Measurements from ENCODE around the gene S100A12. TPM values are rescaled to one million over a fixed set of nuclear protein-coding genes. Genes with fewer than 3 reads are reported as not detected.
A peak's percentile ranks its signal among the peaks of the same experiment; 100 is the strongest.
"Not testable (repeated sequence)": the region's sequence is repeated elsewhere in the genome, so short reads cannot be mapped to it uniquely, and the experiment has no call there.

S100A12 gene
- total and polyA plus RNA-seq, 10 donors = 126 to 1,354 (median 265) TPM

DNA sequence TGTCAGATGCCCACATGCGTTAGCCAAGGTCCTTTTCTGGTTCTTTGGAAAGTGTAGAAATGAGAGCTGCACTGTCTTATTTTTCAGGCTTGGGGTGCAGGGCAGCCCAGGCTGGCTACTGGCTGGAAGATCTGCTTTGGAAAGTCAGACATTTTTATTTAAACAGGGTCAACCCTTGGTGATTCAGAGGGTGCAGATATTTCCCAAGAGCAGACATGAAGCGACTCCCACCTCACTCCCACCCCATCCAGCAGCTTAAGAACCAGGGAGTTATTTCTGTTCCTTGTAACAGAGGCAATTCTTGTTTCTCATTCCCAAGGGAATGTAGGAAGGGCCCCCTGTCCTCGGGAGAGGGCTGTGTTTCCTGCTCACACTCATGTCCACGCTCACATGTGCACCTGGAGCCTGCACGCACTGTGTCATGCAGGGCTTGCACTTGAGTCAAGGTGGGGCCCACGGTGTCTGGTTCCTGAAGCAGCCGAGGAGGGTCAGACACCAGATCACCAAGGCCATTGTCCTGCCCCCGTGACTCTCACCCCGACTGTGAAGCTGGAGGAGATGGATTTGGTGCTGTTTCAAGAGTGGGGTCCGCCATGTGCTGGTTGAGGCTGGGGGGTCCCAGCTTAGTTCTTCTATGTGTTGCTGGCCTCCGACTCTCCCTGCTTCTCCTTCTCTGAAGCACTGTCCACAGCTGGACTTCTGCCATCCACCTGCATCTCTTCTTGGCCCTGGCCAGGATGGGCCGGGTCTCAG lies 41.9 kb upstream of the S100A12 start:
- peaks cover 0 to 42% (median 0%) of the 10 kb centered on the region in 7 donors for H3K27me3 ChIP-seq (replicated peaks in 1 of 7)
- intact Hi-C loops (cut with DNase I; ENCODE audit: low total_unique reads) = no loop called here
- H3K4me1 ChIP-seq = no peaks in the 10 kb centered on the region
- no peak overlapping the region for H3K4me3 ChIP-seq
- no peak overlapping the region for H3K27ac ChIP-seq
- DNase-seq = no peak
- no peaks in the 10 kb centered on the region for H3K36me3 ChIP-seq
- H3K9me3 ChIP-seq = peaks cover 0 to 5% (median 0%) of the 10 kb centered on the region in 8 donors
- TF ChIP-seq POLR2A (IDR thresholded peaks at IDR 0.05) (no peak), POLR2AphosphoS5 (IDR thresholded peaks at IDR 0.05) (no peak)
- TF ChIP-seq, protein P1, sequence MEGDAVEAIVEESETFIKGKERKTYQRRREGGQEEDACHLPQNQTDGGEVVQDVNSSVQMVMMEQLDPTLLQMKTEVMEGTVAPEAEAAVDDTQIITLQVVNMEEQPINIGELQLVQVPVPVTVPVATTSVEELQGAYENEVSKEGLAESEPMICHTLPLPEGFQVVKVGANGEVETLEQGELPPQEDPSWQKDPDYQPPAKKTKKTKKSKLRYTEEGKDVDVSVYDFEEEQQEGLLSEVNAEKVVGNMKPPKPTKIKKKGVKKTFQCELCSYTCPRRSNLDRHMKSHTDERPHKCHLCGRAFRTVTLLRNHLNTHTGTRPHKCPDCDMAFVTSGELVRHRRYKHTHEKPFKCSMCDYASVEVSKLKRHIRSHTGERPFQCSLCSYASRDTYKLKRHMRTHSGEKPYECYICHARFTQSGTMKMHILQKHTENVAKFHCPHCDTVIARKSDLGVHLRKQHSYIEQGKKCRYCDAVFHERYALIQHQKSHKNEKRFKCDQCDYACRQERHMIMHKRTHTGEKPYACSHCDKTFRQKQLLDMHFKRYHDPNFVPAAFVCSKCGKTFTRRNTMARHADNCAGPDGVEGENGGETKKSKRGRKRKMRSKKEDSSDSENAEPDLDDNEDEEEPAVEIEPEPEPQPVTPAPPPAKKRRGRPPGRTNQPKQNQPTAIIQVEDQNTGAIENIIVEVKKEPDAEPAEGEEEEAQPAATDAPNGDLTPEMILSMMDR (IDR thresholded peaks at IDR 0.05 in 8 of 11, conservative IDR thresholded peaks at IDR 0.05 in 3 of 11) = no peak
- 73 to 86% (median 77%) methylated on average over 10 to 12 of the region's 12 CpGs for WGBS, 5 donors

DNA sequence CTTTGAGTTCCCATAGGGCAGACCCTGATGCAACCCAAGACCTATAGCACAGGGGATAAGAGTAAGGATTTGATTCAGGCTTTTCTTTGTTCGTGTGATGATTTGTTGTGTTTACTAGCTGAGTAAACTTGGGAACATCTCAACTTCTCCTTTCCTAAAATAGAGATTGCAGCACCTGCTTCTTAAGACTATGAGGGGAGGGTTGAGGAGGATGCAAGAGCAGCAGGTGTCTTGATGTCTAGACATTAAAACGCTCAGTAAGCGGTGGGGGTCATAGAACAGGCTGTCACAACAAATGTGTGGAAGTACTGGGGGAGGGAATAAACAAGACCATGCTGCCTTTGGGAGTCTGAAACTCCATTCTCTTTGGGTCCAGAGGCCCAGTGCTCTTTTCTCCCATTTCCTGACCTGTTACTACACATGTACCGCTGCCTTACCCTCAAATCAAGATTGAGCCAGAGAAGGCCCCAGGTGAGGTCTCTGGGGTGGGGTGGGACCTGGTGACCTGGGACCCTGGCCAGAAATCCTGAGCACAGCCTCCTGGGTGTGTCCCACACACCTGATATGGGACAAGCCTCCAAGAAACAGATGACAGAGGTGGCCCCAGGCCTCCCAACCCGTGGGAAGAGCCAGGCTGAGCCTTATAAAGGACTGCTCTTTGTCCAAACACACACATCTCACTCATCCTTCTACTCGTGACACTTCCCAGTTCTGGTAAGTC lies 40.6 kb upstream of the S100A12 start, which contains the start of gene S100A7A:
S100A7A (plus strand) TSS at position 671 of the 721 bp plus-strand sequence. CDS start 1,563 bp downstream, outside the sequence.
- Histone ChIP-seq H3K4me3 (no peak within 1 kb of the TSS), H3K27ac (no peak within 1 kb of the TSS), H3K36me3 (no peaks in the 10 kb centered on the region), H3K4me1 (no peaks in the 10 kb centered on the region), H3K9me3 (peaks cover 0 to 10% (median 3%) of the 10 kb centered on the region in 8 donors), H3K27me3 (replicated peaks in 1 of 7) (peaks cover 0 to 37% (median 0%) of the 10 kb centered on the region in 7 donors)
- TF ChIP-seq POLR2A (IDR thresholded peaks at IDR 0.05) (no peak), POLR2AphosphoS5 (IDR thresholded peaks at IDR 0.05) (no peak)
- TF ChIP-seq, protein P1 (IDR thresholded peaks at IDR 0.05 in 8 of 11, conservative IDR thresholded peaks at IDR 0.05 in 3 of 11) = no peak
- intact Hi-C loops (cut with DNase I; ENCODE audit: low total_unique reads) = no loop called here
- 60 to 73% (median 69%) methylated on average over 6 of the region's 6 CpGs for WGBS, 5 donors
- DNase-seq = no peak

DNA sequence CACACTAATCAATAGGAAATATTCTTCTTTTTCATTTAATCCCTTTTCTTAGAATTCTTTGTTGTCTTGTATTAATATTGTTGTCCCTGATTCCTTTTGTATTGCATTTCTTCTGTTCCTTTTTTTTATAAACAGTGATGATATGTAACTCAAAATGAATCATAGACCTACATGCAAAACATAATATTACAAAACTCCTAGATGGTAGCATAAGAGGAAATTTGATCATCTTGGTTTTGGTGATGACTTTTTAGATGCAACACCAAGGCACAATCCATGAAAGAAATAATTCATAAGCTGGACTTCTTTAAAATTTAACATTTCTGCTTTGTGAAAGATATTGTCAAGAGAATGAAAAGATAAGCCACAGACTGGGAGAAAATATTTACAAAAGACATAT lies 38.5 kb upstream of the S100A12 start:
- H3K4me3 ChIP-seq; DNase-seq; H3K27ac ChIP-seq; H3K36me3 ChIP-seq; H3K4me1 ChIP-seq; intact Hi-C loops (cut with DNase I; ENCODE audit: low total_unique reads): not testable (repeated sequence)
- peaks cover 0 to 10% (median 3%) of the 10 kb centered on the region in 8 donors for H3K9me3 ChIP-seq
- H3K27me3 ChIP-seq (replicated peaks in 1 of 7) = peaks cover 0 to 16% (median 0%) of the 10 kb centered on the region in 7 donors

DNA sequence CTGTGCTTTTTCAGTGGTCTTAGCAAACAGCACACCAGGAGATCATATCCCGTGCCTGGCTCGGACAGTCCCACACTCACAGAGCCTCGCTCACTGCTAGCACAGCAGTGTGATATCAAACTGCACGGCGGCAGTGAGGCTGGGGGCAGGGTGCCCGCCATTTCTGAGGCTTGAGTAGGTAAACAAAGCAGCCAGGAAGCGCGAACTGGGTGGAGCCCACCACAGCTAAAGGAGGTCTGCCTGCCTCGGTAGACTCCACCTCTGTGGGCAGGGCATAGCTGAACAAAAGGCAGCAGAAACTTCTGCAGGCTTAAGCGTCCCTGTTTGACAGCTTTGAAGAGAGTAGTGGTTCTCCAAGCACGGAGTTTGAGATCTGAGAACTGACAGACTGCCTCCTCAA lies 31.9 kb upstream of the S100A12 start:
- intact Hi-C loops (cut with DNase I; ENCODE audit: low total_unique reads); H3K4me3 ChIP-seq; H3K9me3 ChIP-seq; H3K36me3 ChIP-seq; H3K27ac ChIP-seq: not testable (repeated sequence)
- peak; percentile 48 for DNase-seq
- Histone ChIP-seq H3K4me1 (peaks cover 0 to 18% (median 0%) of the 10 kb centered on the region in 6 donors), H3K27me3 (replicated peaks in 1 of 7) (peaks cover 0 to 25% (median 10%) of the 10 kb centered on the region in 7 donors)
- 58 to 82% (median 64%) methylated on average over 8 to 11 of the region's 11 CpGs for WGBS, 5 donors

DNA sequence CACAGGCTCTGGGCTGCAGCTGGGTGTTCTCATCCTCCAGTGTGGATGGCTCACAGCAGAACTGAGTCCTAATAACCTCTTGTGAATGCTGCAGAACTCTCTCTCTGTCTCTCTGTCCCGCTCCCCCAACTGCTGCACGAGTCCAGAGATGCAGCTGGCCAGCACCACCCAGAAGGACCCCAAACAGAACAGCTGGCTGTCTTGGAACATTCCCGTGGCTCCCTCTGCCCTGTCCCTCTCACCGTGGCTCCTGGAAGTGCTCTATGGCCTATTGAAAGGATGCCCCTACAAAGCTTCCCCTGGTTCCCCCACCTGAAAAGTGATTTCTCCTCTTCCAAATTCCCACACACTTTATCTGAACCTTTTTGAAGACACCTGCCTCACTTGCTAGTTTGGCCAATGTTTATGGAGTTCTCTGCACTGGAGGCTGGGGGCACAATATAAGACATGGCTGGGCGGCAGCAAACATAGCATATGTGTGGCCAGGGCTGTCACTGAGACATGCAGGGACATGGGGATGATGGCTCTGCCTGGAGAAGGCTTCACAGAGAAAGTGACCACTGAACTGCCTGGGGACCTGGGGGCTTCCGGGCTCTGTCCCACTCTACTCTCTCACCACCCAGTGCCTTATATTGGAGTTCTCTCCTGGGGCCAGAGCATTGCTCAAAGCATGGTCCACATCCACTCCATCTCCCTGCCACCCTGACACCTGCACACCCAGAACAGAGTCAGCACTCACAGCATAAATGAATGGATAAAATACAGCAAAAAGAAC lies 30.6 kb upstream of the S100A12 start:
- H3K27ac ChIP-seq; H3K9me3 ChIP-seq; H3K4me3 ChIP-seq; H3K36me3 ChIP-seq; DNase-seq; intact Hi-C loops (cut with DNase I; ENCODE audit: low total_unique reads): not testable (repeated sequence)
- Histone ChIP-seq H3K27me3 (replicated peaks in 1 of 7) (peaks cover 0 to 25% (median 10%) of the 10 kb centered on the region in 7 donors), H3K4me1 (peaks cover 0 to 27% (median 0%) of the 10 kb centered on the region in 6 donors)
- 78 to 85% (median 83%) methylated on average over 5 to 6 of the region's 6 CpGs for WGBS, 5 donors
